ENCODE data around the gene MED13L. TPM values are rescaled to one million over a fixed set of nuclear protein-coding genes. Genes with fewer than 3 reads are reported as not detected.

MED13L gene
- total RNA-seq, 4 donors from 2014 or later = 126 to 194 (median 154) TPM

GRCh38 chr12:116273813-116274550 is 3.5 kb downstream of the MED13L start:
- H3K4me3 ChIP-seq = no peak overlapping the region
- H3K9me3 ChIP-seq = no peaks in the 10 kb centered on the region
- H3K4me1 ChIP-seq = peaks cover 17 to 55% (median 32%) of the 10 kb centered on the region in 4 donors
- 51% methylated on average over 4 of the region's 4 CpGs for WGBS, 2 donors (ENCODE audit: low coverage in 1 of 2)
- no peak for DNase-seq
- TF ChIP-seq EP300 (IDR thresholded peaks at IDR 0.05; ENCODE audit: low read depth) = no peak
- no peak for TF ChIP-seq POLR2AphosphoS5 (IDR thresholded peaks at IDR 0.05)
- TF ChIP-seq POLR2A (IDR thresholded peaks at IDR 0.05) = no peak
- peak in 1 of 5 experiments; percentile 21 for TF ChIP-seq CTCF (IDR thresholded peaks at IDR 0.05)
- in situ Hi-C loops (cut with MboI; ENCODE audit: low pct_ligation_motif_present in 1 of 4, low pct_unique_long_range_greater_than_20kb in 1 of 4, low sequenced_read_pairs in 3 of 4) (loop anchor here in 1 of 4 donors (10.0 kb wide), 1 partner anchor 321 kb away; no protein-coding TSS in a partner anchor), intact Hi-C loops (cut with DNase I; ENCODE audit: low total_unique reads) (no loop called here)
- H3K27me3 ChIP-seq = no peaks in the 10 kb centered on the region
- no peaks in the 10 kb centered on the region for H3K36me3 ChIP-seq
- no peak overlapping the region for H3K27ac ChIP-seq

GRCh38 chr12:116267948-116268347 is 9.5 kb downstream of the MED13L start:
- no peak for DNase-seq
- TF ChIP-seq POLR2AphosphoS5 (IDR thresholded peaks at IDR 0.05) (no peak), EP300 (IDR thresholded peaks at IDR 0.05; ENCODE audit: low read depth) (no peak), CTCF (IDR thresholded peaks at IDR 0.05) (no peak), POLR2A (IDR thresholded peaks at IDR 0.05) (no peak)
- Histone ChIP-seq H3K4me3 (no peak overlapping the region), H3K9me3 (no peaks in the 10 kb centered on the region), H3K27me3 (no peaks in the 10 kb centered on the region), H3K27ac (no peak overlapping the region), H3K4me1 (peaks cover 22 to 69% (median 53%) of the 10 kb centered on the region in 4 donors), H3K36me3 (no peaks in the 10 kb centered on the region)
- in situ Hi-C loops (cut with MboI; ENCODE audit: low pct_ligation_motif_present in 1 of 4, low pct_unique_long_range_greater_than_20kb in 1 of 4, low sequenced_read_pairs in 3 of 4) (no loop called here), intact Hi-C loops (cut with DNase I; ENCODE audit: low total_unique reads) (no loop called here)
- WGBS, 2 donors (ENCODE audit: low coverage in 1 of 2) = 59 to 64% methylated on average over 1 of the region's 1 CpG

GRCh38 chr12:116266631-116267349 is 10.7 kb downstream of the MED13L start:
- Histone ChIP-seq H3K4me1 (peaks cover 25 to 70% (median 58%) of the 10 kb centered on the region in 4 donors), H3K36me3 (no peaks in the 10 kb centered on the region), H3K27me3 (no peaks in the 10 kb centered on the region), H3K27ac (no peak overlapping the region), H3K4me3 (no peak overlapping the region), H3K9me3 (no peaks in the 10 kb centered on the region)
- DNase-seq = no peak
- 56 to 61% methylated on average over 4 to 6 of the region's 6 CpGs for WGBS, 2 donors (ENCODE audit: low coverage in 1 of 2)
- in situ Hi-C loops (cut with MboI; ENCODE audit: low pct_ligation_motif_present in 1 of 4, low pct_unique_long_range_greater_than_20kb in 1 of 4, low sequenced_read_pairs in 3 of 4) (no loop called here), intact Hi-C loops (cut with DNase I; ENCODE audit: low total_unique reads) (no loop called here)
- TF ChIP-seq CTCF (IDR thresholded peaks at IDR 0.05) = no peak
- TF ChIP-seq POLR2AphosphoS5 (IDR thresholded peaks at IDR 0.05) = no peak
- no peak for TF ChIP-seq EP300 (IDR thresholded peaks at IDR 0.05; ENCODE audit: low read depth)
- no peak for TF ChIP-seq POLR2A (IDR thresholded peaks at IDR 0.05)

- no peak overlapping the region for H3K27ac ChIP-seq
- WGBS, 2 donors (ENCODE audit: low coverage in 1 of 2) = 60 to 81% methylated on average over 3 of the region's 3 CpGs
- peaks cover 25 to 76% (median 63%) of the 10 kb centered on the region in 4 donors for H3K4me1 ChIP-seq
- H3K4me3 ChIP-seq = no peak overlapping the region
- intact Hi-C loops (cut with DNase I; ENCODE audit: low total_unique reads) = no loop called here
- TF ChIP-seq POLR2A (IDR thresholded peaks at IDR 0.05) (no peak), POLR2AphosphoS5 (IDR thresholded peaks at IDR 0.05) (no peak), CTCF (IDR thresholded peaks at IDR 0.05) (no peak), EP300 (IDR thresholded peaks at IDR 0.05; ENCODE audit: low read depth) (no peak)
- no peaks in the 10 kb centered on the region for H3K27me3 ChIP-seq
- in situ Hi-C loops (cut with MboI; ENCODE audit: low pct_ligation_motif_present in 1 of 4, low pct_unique_long_range_greater_than_20kb in 1 of 4, low sequenced_read_pairs in 3 of 4) = no loop called here
- H3K36me3 ChIP-seq = no peaks in the 10 kb centered on the region
- H3K9me3 ChIP-seq = no peaks in the 10 kb centered on the region
- DNase-seq = no peak
Measured at GRCh38 chr12:116266168-116266601, 11.3 kb downstream of the MED13L start.

Measured in transverse colon (tissue), 4 donors.